GM20431 (cell line): ENCODE measurements around the gene HUWE1.
"Not testable (repeated sequence)": the region's sequence is repeated elsewhere in the genome, so short reads cannot be mapped to it uniquely, and the experiment has no call there.

ENCODE experiments used
- in situ Hi-C: fragments of 300-500 bp; cut with MseI, MboI; formaldehyde crosslinking; loops from one replicate; pipeline ENCODE4 v1.15.0; 2020; ENCODE audit warnings: low sequenced_read_pairs; ENCODE audit not compliant: unreplicated experiment

The HUWE1 gene

GRCh38 chrX:53686151-53686885, at the start of gene HUWE1:
HUWE1 (minus strand) TSS chrX:53686719; CDS start chrX:53654107, 32,612 bp downstream.
- in situ Hi-C loops = loop anchor here (25.0 kb wide), 1 partner anchor 151 kb away; no protein-coding TSS in a partner anchor

- in situ Hi-C loops = no loop called here
These were observed 46.3 kb upstream of the HUWE1 start for GRCh38 chrX:53732797-53733196.

GRCh38 chrX:53729751-53730150, 43.2 kb upstream of the HUWE1 start:
- in situ Hi-C loops = no loop called here

- in situ Hi-C loops = no loop called here
These were observed 42.0 kb upstream of the HUWE1 start for GRCh38 chrX:53728506-53728905.

- in situ Hi-C loops = no loop called here
These were observed 38.4 kb upstream of the HUWE1 start for GRCh38 chrX:53724872-53725271.

- in situ Hi-C loops = no loop called here
These were observed 36.9 kb upstream of the HUWE1 start for GRCh38 chrX:53723381-53723780.

- in situ Hi-C loops = not testable (repeated sequence)
These were observed 35.1 kb upstream of the HUWE1 start for GRCh38 chrX:53721610-53722009.

GRCh38 chrX:53719666-53720065, 33.1 kb upstream of the HUWE1 start:
- in situ Hi-C loops = not testable (repeated sequence)

- in situ Hi-C loops = no loop called here
These were observed 31.6 kb upstream of the HUWE1 start for GRCh38 chrX:53718073-53718472.

GRCh38 chrX:53717205-53717604, 30.7 kb upstream of the HUWE1 start:
- in situ Hi-C loops = no loop called here

GRCh38 chrX:53716328-53717088, 30.0 kb upstream of the HUWE1 start:
- in situ Hi-C loops = no loop called here

GRCh38 chrX:53715346-53715924, 28.9 kb upstream of the HUWE1 start:
- in situ Hi-C loops = no loop called here

- in situ Hi-C loops = no loop called here
These were observed 28.2 kb upstream of the HUWE1 start for GRCh38 chrX:53714580-53715345.

GRCh38 chrX:53713987-53714579, 27.6 kb upstream of the HUWE1 start:
- in situ Hi-C loops = no loop called here

- in situ Hi-C loops = no loop called here
These were observed 24.9 kb upstream of the HUWE1 start for GRCh38 chrX:53711436-53711835.

- in situ Hi-C loops = no loop called here
These were observed 18.3 kb upstream of the HUWE1 start for GRCh38 chrX:53704854-53705253.

- in situ Hi-C loops = no loop called here
These were observed 17.8 kb upstream of the HUWE1 start for GRCh38 chrX:53704294-53704693.

- in situ Hi-C loops = loop anchor here (25.0 kb wide), 1 partner anchor 141 kb away; no protein-coding TSS in a partner anchor
These were observed 9.5 kb upstream of the HUWE1 start for GRCh38 chrX:53695946-53696549.

GRCh38 chrX:53694642-53695041, 8.1 kb upstream of the HUWE1 start:
- in situ Hi-C loops = loop anchor here (25.0 kb wide), 1 partner anchor 143 kb away; no protein-coding TSS in a partner anchor
